ENCODE measurements around the gene PTGS1.
"Not testable (repeated sequence)": the region's sequence is repeated elsewhere in the genome, so short reads cannot be mapped to it uniquely, and the experiment has no call there.

GRCh38 chr9:122363131-122363530 is 7.7 kb upstream of the PTGS1 start:
- not testable (repeated sequence) for TF ChIP-seq ZNF335 (CRISPR knock-in tag; IDR thresholded peaks at IDR 0.05); ZFP37 (CRISPR knock-in tag; IDR thresholded peaks at IDR 0.05; ENCODE audit: borderline replicate concordance); SP1 (IDR thresholded peaks at IDR 0.05); SP1 (CRISPR knock-in tag; IDR thresholded peaks at IDR 0.05)

Measured in HepG2 (cell line).